Ishikawa (cell line): ENCODE measurements around the gene ZNF549.

ENCODE experiments used
- FOXM1 ChIP-seq: IDR thresholded peaks from 2 replicates; pipeline ENCODE4 v1.6.1; 2012; ENCODE audit warnings: low read depth, borderline replicate concordance
- TF ChIP-seq, protein P1 (sequence below): IDR thresholded peaks from 2 replicates; pipeline ENCODE4 v1.6.1; 2012

DNA sequence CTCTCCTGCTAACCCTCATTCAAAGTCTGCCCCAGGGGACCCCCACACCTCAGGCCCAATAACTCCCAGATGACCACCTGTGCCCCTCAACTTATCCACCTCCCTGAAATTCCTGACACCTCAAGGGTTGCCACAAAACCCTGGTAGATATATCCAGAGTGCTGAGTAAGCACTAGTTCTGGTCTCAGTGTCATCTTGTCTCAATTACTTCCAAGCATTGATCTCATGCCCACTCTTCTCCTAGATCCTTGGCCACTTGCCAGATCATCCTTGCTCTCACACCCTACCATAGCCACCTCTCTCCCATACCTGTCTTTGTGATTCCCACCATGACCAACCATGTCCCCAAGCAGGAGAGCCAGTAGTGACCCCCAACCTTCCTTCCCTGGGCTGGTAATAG lies 49.5 kb downstream of the ZNF549 start:
- TF ChIP-seq, protein P1, sequence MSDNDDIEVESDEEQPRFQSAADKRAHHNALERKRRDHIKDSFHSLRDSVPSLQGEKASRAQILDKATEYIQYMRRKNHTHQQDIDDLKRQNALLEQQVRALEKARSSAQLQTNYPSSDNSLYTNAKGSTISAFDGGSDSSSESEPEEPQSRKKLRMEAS, result no peak
- no peak for TF ChIP-seq FOXM1
